ACHN (cell line): ENCODE results near the gene ZNF146.
A peak's percentile ranks its signal among the peaks of the same experiment; 100 is the strongest.
"Not testable (repeated sequence)": the region's sequence is repeated elsewhere in the genome, so short reads cannot be mapped to it uniquely, and the experiment has no call there.

Source experiments
- DNase-seq: peaks from one replicate; pipeline ENCODE4 v3.0.0-alpha.2; 2015
- in situ Hi-C: cut with HindIII; loops from 2 replicates; pipeline ENCODE4 v1.10.0; 2017; ENCODE audit warnings: low sequenced_read_pairs, low pct_ligation_motif_present, low pct_unique_long_range_greater_than_20kb

Gene ZNF146

DNA sequence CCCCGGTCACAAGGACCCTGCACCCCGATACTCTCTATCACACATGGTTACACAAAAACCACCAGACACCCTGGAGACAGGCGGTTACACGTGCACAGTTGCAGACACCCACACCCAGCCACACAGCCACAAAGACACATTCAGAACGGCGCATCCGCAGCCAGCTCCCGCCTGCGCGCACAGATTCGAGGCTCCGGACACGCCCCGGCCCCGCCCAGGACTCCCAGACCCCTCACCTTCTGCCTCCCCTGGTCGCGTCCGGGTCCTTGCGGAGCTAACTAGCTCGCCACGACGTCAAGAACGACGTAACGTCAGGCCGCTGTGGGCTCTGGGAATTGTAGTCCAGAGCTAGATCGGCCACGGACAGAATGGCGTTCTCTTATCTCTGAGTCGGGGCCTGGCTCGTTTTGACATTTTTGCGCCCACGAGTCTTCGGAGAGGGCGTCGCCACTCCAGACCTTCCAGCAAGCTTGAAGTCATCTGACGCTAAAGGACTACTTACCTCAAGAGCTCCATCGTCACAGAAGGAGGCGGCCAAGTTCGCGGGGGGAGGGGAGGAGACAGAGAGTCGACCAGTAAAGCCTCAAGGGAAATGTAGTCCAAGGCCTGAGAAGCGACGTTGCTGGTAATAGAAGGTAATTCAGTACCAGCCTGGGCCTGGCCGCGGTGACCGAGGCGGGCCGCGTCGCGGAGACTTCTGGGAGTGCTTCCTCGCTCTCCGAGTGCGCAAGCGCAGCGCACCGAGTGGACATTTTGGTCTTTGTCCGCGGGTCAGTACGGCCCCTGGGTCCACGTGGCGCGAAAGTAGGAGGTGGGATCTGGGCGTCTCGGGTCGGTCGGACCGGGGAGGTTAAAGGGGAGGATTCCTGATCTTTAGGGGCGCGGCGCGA, at the start of gene ZNF146, which contains the start of gene ZNF565:
ZNF146 (plus strand) TSS at position 721 of the 890 bp plus-strand sequence. CDS start 21,335 bp downstream, outside the sequence.
ZNF565 (minus strand) TSS at position 280 of the 890 bp plus-strand sequence. CDS start 12,680 bp downstream, outside the sequence.
- in situ Hi-C loops: no loop called here

DNA sequence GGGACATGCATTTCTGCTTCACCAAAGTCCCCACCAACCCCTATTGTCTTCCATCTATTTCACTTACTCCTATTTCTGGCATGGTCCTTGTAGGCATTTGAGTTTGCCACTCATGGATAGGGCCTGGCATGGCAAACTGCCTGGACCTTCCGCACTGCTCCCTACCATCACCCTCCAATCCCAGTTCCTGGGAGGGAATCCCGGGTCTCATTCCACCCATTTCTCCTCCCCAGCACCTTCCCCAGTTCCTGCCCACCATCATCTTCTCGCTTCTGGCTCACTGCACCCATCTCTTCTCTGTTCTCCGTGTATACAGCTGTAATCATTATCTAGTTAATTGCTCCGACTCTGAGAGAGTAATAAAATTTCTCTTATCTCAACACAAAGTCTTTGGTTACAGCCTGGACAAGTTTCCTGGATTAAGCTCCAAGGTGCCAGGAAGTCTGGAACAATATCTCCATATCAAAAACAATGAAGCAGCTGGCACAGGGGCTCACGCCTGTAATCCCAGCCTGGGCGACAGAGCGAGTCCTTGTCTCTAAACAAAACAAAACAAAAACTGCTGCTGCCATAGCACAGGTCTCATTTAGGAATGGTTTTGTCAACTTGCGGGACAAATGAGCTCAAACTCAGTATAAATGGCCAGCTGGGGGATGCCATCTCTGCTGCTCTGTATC, 45.7 kb upstream of the ZNF146 start:
- in situ Hi-C loops: no loop called here
- DNase-seq: no peak

More for the DNA sequence above, at the start of gene ZNF146, which contains the start of gene ZNF565:
- peak; percentile 96 for DNase-seq

- in situ Hi-C loops: no loop called here
- DNase-seq: no peak
Observed at GRCh38 chr19:36172852-36173251, 42.1 kb upstream of the ZNF146 start.

DNA sequence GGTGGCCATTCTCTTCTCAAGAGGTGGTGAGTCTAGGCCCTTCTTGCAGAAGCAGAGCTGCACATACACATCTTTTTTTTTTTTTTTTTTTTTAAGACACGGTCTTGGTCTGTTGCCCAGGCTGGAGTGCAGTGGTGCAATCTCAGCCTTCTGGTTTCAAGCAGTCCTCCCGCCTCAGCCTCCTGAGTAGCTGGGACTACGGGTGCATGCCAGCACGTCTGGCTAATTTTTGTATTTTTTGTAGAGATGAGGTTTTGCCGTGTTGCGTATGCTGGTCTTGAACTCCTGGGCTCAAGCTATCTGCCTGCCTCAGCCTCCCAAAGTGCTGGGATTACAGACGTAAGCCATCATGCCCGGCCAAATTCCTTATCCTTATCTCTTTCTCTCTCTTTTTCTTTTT, 41.1 kb upstream of the ZNF146 start:
- DNase-seq, in situ Hi-C loops: not testable (repeated sequence)

- DNase-seq, in situ Hi-C loops: not testable (repeated sequence)
Observed at GRCh38 chr19:36179077-36179476, 35.8 kb upstream of the ZNF146 start.

- DNase-seq: no peak
- in situ Hi-C loops: no loop called here
Observed at GRCh38 chr19:36182612-36183244, 32.2 kb upstream of the ZNF146 start.

- DNase-seq: no peak
- in situ Hi-C loops: no loop called here
Observed at GRCh38 chr19:36183245-36183628, 31.7 kb upstream of the ZNF146 start.

DNA sequence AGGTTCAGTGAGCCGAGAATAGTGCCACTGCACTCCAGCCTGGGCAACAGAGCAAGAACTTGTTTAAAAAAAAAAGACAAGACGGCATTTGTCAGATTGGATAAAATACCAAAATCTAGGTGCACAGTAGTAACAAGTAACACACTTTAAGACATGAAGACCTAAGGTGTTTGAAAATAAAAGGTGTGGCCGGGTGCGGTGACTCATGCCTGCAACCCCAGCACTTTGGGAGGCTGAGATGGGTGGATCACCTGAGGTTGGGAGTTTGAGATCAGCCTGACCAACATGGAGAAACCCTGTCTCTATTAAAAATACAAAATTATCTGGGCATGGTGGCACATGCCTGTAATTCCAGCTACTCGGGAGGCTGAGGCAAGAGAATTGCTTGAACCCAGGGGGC, 28.2 kb upstream of the ZNF146 start:
- in situ Hi-C loops, DNase-seq: not testable (repeated sequence)

DNA sequence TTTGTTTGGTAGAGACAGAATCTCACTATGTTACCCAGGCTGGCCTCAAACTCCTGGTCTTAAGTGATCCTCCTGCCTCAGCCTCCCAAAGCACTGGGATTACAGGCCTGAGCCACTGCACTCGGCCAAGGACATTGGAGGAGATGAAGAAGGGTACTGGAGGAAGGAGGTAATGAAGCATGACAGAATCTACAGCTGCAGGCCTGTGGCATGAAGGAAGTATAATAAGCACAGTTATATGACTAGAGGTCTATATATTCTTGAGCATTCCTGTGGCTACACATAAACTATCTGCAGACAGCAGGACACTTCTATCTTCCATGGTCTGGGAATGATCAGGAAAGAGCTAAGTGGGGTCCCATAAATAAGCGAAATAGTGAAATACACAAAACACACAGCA, 18.7 kb upstream of the ZNF146 start:
- in situ Hi-C loops: no loop called here
- DNase-seq: no peak

DNA sequence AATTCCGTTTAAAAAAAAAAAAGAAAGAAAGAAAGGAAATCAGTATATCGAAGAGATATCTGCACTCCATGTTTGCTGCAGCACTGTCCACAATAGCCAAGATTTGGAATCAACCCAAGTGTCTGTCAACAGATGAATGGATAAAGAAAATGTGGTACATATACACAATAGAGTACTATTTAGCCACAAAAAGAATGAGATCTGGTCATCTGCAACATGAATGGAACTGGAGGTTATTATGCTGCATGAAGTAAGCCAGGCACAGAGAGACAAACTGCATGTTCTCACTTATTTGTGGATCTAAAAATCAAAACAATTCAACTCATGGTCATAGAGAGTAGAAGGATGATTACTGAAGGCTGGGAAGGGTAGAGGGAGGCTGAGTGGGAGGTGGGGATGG, 16.8 kb upstream of the ZNF146 start:
- in situ Hi-C loops: no loop called here
- DNase-seq: no peak

DNA sequence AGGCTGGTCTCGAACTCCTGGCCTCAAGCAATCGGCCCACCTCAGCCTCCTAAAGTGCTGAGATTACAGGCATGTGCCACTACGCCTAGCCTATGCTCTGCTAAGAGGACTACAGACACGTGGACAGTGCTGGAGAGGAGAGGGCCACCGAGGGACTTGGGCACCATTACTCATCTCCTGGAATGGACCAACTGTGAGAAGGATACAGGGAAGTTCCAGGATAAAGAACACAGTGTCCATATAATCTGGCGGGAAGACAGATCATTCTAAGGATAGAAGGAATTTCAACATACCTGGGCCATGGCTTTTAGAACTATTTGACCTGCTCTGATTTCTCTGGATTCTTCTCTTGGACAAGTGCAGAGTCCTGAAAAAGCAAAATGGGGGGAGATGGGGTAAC, 13.2 kb upstream of the ZNF146 start:
- in situ Hi-C loops: no loop called here
- DNase-seq: no peak

DNA sequence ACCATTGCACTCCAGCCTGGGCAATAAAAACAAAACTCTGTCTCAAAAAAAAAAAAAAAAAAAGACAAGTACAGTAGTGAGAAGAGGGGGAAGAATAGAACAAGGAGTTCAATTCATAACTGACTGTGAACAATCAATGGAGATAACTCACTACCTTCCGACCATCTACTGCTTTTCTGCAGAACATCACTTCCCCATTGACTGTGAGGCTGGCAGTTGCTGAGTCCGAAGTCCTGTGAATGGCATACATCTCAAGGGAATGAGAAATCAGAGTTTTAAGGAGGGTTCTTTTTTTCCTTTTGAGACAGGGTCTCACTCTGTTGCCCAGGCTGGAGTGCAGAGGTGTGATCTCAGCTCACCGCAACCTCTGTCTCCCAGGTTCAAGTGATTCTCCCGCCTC, 11.6 kb upstream of the ZNF146 start:
- in situ Hi-C loops: no loop called here
- no peak for DNase-seq

DNA sequence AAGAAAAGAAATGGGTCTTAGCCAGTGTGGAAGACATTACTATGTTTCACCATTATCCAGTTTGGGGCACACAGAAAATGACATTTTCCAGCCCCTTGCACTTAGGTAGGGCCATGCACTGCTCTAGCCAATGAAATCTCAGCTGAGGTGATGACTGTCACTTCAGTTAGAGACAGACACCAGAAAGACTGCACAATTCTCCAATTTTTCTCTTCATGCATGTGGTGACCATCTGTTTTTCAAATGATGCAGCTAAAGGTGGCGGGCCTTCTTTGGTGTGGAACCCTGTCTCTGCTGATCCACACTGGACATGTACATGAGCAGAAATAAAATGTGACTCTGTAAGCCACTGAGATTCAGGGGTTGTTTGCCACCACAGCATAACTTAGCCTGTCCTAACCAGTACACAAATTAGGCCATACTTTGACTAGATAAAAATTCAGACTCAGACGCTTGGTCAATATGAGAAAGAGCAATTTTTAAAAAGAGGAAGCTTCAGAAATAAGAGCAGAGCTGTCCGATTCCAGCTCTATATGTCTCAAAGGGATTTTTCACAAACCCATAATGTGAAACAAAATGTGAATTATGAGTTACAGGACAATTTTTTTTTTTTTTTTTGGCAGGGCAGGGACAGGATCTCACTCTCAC, 7.2 kb upstream of the ZNF146 start:
- DNase-seq: no peak
- in situ Hi-C loops: no loop called here

- in situ Hi-C loops: no loop called here
- DNase-seq: no peak
Observed at GRCh38 chr19:36209372-36209771, 5.5 kb upstream of the ZNF146 start.

DNA sequence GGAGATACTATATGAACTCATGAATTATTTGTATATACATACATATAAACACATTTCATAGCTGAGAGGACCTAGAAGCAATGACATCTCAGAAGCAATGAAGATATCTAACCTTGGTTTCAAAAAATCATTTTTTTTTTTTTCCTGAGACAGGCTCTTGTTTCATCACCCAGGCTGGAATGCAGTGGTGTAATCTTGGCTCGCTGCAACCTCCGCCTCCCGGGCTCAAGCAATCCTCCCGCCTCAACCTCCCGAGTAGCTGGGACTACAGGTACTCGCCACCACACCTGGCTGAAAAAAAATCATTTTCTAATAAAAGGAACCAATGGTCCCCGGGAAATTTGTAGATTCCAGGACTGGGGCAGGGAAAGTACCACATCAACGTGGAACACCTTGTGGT, 4.4 kb upstream of the ZNF146 start:
- in situ Hi-C loops: no loop called here
- no peak for DNase-seq

- no peak for DNase-seq
- in situ Hi-C loops: no loop called here
Observed at GRCh38 chr19:36212895-36213294, 2.0 kb upstream of the ZNF146 start.

- peak; percentile 16 for DNase-seq
- in situ Hi-C loops: no loop called here
Observed at GRCh38 chr19:36215276-36216123, 594 bp downstream of the ZNF146 start.

GRCh38 chr19:36221474-36221873, 6.6 kb downstream of the ZNF146 start:
- in situ Hi-C loops: no loop called here
- no peak for DNase-seq
